AG08396 (cell line): Measurements from ENCODE around the gene EXOC6B.

ENCODE experiments used
- DNase-seq: peaks from one replicate; pipeline ENCODE4 v3.0.0; 2012; ENCODE audit warnings: low spot score, mixed read lengths

EXOC6B gene

DNA sequence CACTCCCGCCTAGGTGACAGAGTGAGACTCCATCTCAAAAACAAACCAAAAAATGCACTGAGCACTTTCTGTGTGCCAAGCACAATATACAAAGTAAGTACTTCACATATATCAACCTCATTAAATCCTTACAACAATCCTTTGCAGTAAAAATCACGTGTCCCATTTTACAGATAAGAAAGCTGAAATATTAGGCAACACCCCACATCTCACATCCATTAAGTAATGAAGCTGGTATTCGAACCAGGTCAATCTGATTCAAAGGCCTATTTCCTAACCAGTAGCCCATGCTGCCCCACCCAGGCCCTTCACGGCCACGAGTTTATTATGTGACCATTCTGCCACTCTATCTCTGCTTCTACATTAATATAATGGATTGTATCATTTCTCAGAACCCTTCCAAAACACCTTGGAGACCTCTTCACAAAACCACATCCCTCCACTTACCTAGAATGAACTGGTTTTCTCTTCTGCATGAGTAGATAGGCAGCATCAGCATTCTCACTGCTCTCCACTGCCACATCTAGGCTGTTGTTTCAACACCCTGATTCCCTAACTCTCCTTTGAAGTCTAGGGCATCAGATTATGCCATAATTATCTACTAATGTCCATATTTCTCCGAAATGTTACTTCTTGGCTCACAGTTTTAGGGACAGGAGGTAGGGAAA is 3.1 kb upstream of the EXOC6B start:
- no peak for DNase-seq

DNA sequence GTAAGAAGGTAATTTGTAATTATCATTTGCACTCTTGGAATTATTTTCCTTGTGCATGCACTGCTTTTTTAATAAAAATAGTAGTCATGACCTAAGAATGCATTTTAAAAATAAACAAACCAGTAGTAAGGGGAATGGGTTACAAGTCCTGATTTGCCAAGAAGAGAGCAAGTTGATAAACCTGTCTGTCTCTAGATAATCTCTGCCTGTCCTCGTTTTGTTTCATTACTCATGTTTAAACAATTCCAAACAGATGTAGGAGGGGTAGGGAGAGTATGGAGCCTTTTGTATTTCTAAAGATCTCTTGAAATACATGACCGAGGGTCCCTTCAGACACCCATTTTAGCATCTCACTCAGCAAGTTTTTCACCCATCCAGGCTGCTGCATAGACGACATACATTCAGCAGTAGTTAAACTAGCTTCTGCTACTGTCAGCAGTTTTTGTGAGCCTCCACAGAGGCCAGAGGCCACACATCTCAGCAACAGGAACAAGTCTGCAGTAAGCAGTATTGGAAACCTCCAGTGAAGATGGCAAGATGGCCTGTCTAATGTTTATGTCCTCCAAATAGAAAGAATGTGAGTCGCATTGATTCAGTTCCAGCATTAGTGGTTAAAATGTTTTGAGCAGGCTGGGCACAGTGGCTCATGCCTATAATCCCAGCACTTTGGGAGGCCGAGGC is 2.3 kb upstream of the EXOC6B start:
- DNase-seq: peak; percentile 67

DNA sequence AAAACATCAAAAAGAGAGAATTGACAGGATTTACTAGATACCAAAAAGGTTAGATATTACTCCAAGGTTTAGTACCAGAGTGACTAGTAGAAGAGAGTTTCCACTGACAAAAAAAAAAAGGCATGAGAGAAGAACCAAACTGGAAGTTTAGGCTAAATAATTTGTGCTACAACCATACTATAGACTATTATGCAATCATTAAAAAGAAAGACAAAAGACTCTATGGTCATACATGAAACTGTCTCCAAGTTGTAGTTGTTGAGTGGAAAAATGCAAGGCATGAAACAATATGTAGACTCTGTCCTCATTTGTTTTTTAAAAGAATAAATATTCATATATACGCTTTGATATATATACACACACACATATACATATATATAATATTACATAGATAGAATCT is 1.7 kb upstream of the EXOC6B start:
- no peak for DNase-seq

DNA sequence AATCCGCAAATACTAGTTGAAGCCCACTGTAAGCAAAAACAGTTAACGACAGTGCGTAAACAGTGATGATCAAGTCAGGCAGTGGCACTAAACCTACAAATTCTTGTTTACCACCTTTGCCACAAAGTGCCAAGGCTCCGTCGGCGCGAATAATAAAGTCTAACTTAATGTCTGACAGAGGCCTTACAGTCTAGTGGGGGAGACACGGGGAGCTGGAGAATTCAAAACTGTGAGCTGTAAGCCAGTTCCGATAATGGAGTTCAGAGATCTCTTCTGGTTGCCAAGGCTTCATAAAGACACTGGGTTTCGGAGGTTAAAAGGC is 284 bp upstream of the EXOC6B start:
- DNase-seq: no peak

DNA sequence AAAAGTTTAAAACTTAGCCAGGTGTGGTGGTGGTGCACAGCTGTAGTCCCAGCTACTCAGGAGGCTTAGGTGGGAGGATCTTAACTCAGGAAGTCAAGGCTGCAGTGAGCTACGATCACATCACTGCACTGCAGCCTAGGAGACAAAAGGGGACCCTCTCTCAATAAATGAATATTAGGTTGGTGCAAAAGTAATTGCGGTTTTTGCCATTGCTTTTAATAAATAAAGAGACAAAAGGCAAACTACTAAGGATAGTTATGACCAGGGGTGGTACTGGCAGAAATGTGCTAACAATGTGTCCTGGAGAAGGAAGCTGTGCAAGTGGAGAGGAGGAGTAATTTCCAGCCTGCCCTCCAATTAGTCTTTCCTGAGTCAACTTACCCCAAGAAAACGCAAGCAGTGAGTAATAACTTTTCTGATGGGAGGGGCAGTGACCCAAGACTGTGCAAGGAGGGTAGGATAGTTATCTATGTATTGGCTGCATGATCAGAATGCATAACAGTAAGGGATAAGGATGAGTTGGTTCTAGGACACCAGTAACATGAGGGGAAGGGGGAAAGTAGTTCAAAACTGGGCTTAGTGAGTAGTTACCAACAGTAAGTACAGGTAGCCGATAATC is 1.5 kb downstream of the EXOC6B start:
- peak; percentile 55 for DNase-seq

DNA sequence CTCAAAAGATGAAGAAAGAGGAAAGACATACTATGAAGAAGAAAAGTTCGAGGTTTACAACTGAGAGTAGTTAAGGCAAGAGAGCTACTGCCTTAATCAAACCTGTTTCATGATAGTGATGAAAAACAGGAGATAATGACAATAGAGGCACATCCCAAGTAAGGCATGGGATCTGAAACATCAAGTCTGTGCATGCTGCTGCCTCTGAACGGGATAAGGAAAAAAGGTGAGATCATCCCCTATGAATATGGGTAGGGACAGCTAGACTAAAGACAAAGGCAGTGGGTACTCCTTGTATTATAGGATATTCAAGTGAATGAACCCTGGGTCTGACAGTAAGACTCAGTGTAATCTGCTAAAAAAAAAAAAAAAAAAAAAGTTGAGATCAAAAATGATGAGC is 3.0 kb downstream of the EXOC6B start:
- DNase-seq: no peak

DNA sequence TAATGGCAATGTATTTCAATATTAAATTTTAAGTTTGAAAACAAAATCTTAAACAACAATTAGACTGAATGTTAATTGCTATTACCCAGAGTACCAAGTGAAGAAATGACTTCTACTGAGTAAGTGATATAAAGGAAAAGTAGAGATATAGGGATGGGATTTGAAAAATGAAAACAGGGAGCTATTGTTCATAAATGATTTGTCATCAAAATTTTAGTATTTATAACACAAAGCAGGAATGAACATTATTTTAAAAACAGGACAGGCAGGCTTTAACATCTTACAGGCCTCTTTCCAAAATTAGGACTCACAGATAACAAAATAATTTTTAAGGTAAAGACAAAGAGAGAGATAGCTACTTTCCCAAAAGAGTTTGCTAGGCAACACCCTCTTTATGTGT is 3.9 kb downstream of the EXOC6B start:
- DNase-seq: no peak

DNA sequence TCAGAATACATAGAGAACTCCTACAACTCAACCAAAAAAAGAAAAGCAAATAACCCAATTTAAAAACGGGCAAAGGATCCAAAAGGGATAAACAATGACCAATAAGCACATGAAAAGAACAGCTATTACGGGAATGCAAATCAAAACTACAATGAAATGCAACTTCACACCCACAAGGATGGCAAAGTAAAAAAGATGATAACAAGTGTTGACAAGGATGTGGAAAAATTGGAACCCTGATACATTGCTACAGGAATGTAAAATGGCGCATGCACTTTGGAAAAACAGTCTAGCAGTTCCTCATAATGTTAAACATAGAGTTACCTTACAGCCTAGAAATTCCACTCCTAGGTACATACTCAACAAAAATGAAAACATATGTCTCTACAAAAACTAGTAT is 4.7 kb downstream of the EXOC6B start:
- no peak for DNase-seq

DNA sequence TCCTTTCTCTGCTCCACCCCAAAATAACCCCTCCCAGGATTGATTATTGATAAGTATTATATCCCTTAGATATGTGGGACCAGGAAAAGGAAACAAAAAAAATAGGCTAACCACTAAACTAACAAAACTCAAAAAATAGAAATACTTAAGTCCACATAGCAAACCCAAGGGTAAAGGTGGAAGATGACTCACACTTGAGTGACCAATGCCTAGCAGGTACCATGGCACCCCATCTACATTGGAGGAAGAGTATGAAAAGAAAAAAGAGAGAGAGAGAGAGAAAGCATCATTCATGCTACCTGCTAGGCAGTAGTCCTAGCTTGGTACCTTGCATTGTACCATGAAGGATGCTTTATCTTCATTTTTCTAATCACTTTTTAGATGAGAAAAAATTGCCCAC is 6.3 kb downstream of the EXOC6B start:
- DNase-seq: no peak

DNA sequence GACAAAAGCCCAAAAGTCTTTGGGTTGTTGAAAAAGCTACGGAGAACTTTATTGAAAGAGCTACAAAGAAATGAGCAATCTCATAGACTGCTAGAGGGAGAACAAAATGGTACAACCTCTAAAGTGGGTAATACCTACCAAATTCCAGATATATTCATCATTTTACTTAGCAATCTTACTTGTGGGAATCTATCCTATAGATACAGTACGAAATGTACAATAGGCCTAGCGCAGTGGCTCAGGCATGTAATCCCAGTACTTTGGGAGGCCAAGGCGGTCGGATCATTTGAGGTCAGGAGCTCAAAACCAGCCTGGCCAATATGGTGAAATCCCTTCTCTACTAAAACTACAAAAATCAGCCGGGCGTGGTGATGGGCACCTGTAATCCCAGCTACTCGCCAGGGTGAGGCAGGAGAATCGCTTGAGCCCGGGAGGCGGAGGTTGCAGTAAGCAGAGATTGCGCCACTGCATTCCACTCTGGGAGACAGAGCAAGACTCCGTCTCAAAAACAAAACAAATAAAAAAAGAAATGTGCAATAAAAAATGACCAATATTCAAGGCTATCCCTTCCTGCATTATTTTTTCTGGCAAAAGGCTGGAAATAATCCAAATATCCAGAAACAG is 10.1 kb downstream of the EXOC6B start:
- no peak for DNase-seq

DNA sequence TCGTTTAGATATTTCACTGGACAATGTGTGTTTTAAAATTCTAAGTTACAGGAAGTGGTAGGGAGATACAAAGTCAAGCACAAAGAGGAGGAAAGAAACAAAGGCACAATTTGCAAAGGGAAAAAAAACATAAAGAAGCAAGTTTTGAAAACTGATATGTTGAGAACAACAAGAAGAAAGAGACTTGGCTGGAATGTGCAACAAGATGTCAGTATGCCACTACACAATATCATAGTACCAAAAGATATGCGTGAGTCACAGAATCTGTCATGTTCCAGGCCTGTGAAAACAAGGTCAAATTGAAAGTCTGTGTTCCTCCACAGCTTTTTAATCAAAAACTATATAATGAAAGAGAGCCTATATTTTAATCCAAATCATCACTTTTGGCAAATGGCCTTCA is 12.0 kb downstream of the EXOC6B start:
- peak; percentile 29 for DNase-seq

DNA sequence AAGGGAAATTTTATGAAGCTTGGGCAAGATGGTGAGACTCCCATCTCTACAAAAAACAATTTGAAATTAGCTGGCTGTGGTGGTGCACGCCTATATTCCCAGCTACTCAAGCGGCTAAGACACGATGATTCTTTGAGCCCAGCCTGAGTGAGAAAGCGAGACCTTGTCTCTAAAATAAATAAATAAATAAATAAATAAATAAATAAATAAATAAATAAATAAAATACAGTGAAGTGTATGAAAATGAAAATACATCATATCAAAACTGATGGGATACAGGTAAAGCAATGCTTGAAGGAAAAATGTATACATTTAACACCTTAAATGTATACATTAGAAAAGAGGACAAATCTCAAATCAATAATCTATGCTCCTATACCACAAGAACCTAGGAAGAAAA is 15.7 kb downstream of the EXOC6B start:
- no peak for DNase-seq

DNA sequence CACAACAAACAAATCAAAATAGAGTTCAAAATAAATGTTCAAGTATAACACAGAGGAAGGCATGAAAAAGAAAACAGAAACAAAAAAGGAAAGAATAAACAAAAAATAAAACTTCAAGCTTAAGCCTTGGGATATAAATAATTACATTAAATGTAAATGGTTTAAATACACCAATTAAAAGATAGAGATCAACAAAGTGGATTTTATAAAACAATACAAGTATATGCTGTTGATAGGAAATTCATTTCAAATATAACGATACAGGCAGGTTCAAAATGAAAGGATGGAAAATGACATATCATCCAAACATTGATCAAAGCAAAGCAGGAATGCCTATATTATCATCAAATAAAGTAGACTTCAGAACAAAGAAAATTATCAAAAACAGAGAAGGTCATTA is 16.7 kb downstream of the EXOC6B start:
- DNase-seq: no peak

DNA sequence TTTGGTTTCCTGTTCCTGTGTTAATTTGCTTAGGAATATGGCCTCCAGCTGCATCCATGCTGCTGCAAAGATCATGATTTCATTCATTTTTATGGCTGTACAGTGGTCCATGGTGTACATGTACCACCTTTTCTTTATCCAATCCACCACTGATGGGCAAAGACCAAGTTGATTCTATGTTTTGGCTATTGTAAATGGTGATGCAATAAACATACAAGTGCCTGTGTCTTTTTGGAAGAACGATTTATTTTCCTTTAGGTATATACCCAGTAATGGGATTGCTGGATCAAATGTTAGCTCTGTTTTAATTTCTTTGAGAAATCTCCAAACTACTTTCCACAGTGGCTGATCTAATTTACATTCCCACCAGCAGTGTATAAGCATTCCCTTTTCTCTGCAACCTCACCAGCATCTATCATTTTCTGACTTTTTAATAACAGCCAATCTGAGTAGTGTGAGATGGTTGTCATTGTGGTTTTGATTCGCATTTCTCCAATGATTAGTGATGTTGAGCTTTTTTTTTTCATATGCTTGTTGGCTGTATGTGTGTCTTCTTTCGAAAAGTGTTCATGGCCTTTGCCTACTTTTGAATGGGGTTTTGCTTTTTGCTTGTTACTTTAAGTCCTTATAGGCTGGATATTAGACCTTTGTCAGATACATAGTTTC is 19.4 kb downstream of the EXOC6B start:
- DNase-seq: no peak

DNA sequence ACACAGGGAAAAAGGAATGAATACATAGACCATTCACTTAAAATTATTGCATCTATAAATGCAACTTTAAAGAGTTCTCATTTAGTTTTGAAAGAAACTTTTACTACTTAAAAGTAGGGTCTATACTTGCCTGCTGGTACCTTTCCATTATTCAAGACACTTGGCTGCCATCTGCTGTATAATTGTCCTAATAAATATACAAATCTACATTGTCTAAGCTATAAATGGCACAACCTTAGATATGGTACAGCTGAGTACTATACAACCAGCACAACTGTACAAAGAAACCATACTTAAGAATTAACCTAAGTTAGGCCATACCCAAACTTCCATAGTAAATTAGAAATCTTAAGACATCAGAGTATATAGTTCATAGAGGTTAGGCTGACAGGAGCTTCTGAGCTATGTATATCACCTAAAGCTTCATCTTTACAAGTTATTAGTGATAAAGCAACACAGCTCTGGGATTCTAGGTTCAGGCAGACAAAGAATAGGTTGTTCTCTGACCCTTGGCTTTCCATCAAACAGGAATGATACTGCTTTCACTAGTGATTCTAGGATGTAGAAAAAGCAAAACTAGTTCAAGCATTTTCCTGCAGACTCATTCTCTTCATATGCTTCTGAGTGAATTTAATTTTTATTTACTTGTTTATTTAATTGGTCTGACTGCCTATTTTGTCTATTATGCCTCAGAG is 22.1 kb downstream of the EXOC6B start:
- no peak for DNase-seq

DNA sequence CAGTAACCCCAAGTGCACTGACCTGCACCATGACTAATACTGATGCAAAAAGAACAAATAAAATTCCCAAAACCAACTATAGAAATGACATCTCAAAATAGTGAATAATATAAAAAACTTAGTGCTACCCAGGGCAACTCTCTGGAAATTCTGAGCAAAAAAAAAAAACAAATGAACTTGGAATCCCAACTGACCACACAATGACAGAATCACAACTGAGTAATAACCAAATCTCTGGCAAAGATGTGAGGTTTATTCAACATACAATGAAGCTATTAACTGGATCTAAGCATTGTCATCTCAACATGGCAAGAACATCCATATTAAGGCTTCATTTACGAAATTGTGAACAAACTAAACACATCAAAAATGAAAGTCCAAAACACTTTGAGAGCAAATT is 22.7 kb downstream of the EXOC6B start:
- no peak for DNase-seq

DNA sequence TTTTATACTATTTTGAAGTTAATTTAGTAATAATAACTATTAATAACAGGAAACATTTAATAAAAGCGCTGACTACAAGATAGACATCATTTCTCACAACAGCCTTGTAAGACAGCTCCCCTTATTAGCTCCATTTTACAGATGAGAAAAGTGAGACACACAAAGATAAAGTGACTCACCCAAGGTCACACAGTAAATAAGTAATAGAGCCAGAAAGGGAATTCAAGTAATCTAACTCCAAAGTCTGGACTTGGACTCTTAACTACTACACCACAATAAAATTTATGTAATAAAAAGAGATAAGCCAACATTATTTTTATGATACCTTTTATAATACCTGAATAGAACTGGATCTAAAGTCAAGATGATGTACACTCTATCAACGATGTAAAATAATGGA is 25.3 kb downstream of the EXOC6B start:
- no peak for DNase-seq

DNA sequence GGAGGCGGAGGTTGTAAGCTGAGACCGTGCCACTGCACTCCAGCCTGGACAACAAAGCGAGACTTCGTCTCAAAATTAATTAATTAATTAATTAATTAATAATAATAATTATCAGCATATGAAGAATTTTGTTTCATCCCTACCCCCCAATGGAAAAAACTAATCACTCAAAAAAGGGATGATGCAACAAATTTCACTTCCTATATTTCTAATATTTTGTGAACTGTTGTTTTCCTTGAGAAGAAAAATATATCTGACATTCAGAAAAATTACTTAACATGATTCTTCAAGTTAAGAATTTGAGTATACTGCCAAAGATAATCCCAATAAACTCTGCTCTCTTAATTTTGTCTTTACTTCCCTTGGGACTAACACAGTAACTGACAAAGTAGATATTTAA is 28.1 kb downstream of the EXOC6B start:
- no peak for DNase-seq

DNA sequence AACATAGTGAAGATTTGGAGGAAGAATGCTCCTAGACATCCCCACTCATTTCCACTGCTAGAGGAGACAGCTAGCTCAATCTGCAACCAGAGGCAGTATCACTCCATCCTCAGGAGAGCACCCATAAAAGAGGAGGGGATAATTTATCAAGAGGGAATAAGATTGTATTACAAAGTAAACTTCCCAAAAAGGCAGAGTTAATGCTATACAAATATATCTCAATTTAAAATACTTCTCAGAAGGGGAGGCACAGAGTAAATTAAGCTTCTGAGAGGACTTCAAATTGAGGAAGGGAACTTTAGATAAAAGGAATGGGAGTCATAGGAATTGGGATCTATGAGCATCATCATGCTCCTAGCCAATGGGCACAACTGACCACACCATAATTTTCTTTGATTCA is 29.1 kb downstream of the EXOC6B start:
- no peak for DNase-seq

DNA sequence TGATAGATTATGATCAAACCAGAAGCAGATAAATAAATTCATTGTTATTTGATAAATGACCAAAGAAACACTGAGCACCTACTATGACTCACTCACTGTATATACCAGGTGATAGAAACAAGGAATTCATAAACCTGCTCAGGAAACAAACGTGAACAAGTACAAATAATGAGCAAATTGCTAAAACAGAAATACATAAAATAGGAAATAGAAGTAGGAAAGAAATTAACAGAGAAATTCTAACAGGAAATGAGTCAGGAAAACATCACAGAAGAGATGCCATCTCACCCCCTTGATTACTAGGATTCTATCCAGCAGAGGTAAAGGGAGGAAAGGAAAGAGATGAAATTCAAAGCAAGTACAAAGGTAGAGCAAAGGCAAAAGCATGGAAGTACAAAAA is 31.3 kb downstream of the EXOC6B start:
- no peak for DNase-seq

DNA sequence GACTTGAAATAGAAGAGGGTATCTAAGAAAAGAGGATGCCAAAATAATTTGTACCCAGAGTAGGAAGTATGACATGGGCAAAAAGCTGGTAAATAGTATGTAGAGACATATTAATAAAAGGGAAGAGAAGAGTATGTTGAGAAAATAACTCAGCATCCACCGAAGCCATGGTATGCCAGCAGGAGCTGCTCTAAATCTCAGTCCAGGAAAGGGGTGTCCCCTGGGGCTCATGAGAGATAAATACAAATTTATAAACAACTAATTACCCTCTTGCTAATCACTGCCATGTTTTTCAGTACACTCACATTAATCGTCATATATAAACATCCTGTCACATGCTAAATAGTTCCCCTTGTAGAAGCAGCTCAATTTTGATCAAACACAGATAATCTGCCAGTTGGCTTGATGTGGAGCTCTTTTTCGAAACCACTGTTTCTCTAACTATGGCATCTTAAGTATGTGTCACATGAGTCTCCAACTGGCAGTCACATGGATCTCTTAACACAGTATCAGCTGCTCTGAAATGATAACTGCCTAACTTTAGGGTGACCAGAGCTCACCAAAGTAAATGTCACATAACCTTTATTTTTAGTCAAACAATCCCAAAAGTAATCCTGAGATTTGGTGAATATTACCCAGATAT is 31.9 kb downstream of the EXOC6B start:
- peak; percentile 35 for DNase-seq

DNA sequence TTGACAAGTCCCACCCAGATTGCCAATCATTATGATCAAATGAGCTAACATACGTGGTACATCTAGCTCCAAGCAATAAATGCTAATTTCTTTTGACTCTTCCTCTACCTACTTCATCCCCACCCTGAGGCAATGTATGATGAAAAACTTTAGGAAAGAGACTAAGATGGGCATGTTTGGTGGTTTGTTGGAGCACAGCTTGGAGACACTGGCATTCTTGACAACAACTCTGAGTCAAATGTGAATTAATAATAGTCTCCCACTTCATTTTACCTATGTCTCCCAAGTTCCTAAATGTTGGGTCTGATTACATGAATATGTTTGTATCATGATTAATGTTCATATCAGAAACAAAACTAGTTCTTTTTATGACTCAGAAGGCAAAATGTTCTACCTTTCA is 36.6 kb downstream of the EXOC6B start:
- no peak for DNase-seq
